Right lobe of liver (tissue), 6 donors: ENCODE measurements around the gene CHCHD5. TPM values are rescaled to one million over a fixed set of nuclear protein-coding genes. Genes with fewer than 3 reads are reported as not detected.
"Not testable (repeated sequence)": the region's sequence is repeated elsewhere in the genome, so short reads cannot be mapped to it uniquely, and the experiment has no call there.

Source experiments
- ATAC-seq, 4 donors: fragments of 200-7000 bp; cut with Tn5 transposase; one replicate each; pipeline ENCODE4 v1.9.1; 2020; ENCODE audit warnings: mild to moderate bottlenecking in 4 of 4, moderate library complexity in 4 of 4
- DNase-seq, 3 donors: peaks; one replicate each; pipeline ENCODE4 v3.0.0-alpha.2; 2020
- H3K27ac ChIP-seq, 3 donors: fragments of 200-600 bp; one replicate each; pipeline ENCODE4 v1.8.0; 2022
- H3K27me3 ChIP-seq, 2 donors: fragments of 200-600 bp; one replicate each; pipeline ENCODE4 v1.8.0; 2022
- H3K36me3 ChIP-seq, 4 donors: fragments of 200-600 bp; sonication (generic) in 1 of 4; one replicate each; pipeline versions ENCODE4 v1.5.1 to v1.8.0; 2017 to 2022; ENCODE audit warnings: control low read depth in 1 of 4
- H3K4me1 ChIP-seq, 4 donors: fragments of 200-600 bp; sonication (generic) in 1 of 4; one replicate each; pipeline versions ENCODE4 v1.5.1 to v1.8.0; 2017 to 2022; ENCODE audit warnings: control low read depth in 1 of 4
- H3K4me3 ChIP-seq, 3 donors: fragments of 200-600 bp; one replicate each; pipeline ENCODE4 v1.8.0; 2022
- H3K9me3 ChIP-seq, 4 donors: fragments of 200-600 bp; sonication (generic) in 1 of 4; one replicate each; pipeline versions ENCODE4 v1.5.1 to v1.8.0; 2017 to 2022; ENCODE audit warnings: control low read depth in 1 of 4
- CTCF ChIP-seq, 4 donors: fragments of 200-600 bp in 3 of 4; fragments of 450-650 bp in 1 of 4; IDR thresholded peaks; one replicate each; pipeline versions ENCODE4 v1.5.1 to v1.8.0; 2016 to 2022; ENCODE audit warnings: antibody characterized with exemption in 4 of 4, mild to moderate bottlenecking in 2 of 4
- POLR2A ChIP-seq: fragments of 450-650 bp; IDR thresholded peaks from one replicate; pipeline ENCODE4 v1.6.1; 2017; ENCODE audit warnings: antibody characterized with exemption, mild to moderate bottlenecking
- WGBS: methylation state at CpG from one replicate; pipeline ENCODE4 v1.1.6; 2018; ENCODE audit warnings: low coverage, low lambda C conversion rate; ENCODE audit not compliant: insufficient coverage; ENCODE audit errors: missing lambda C conversion rate; 5-methylcytosine and 5-hydroxymethylcytosine counted together
- intact Hi-C, 2 donors: fragments of 100-400 bp; cut with DNase I; formaldehyde crosslinking; loops; one replicate each; pipeline versions ENCODE4 v1.11.2 to v1.14.1; 2022
- total RNA-seq, 6 experiments: library from RNA; depleted of rRNA in 2 of 6; stranded (reverse); fragments of >200 nt in 2 of 6; fragmentation: NEBNext Ultra II Directional in 3 of 6; extraction: Animal tissue kit (Norgen Biotek cat#: 25700) in 3 of 6; gene quantifications; one replicate each; pipeline versions ENCODE4 v1.1.0 to v1.2.4, GENCODE V29; 2016 to 2023
- donor health status: DM: no; HTN: yes; CAD: no.
- donor health status: DM: no; HTN: no; CAD: no.
- donor health status: DM: no; HTN: no; CAD: no.
- donor health status: DM: no; HTN: yes; CAD: no.
- donor health status: DM: no; HTN: yes; CAD: no.

CHCHD5 gene
- total RNA-seq, 6 experiments from 2014 or later, result 15.1 to 29.5 (median 18.7) TPM

- intact Hi-C loops, result no loop called here
- WGBS, result 31% methylated on average over 3 of the region's 4 CpGs
- ATAC-seq (peak; percentile 96 to 99 (median 98)), DNase-seq (peak; percentile 60 to 78 (median 63))
- H3K27ac ChIP-seq, result peak overlapping the region in 2 of 3 donors; percentile 26 to 52
- no peaks in the 10 kb centered on the region for H3K27me3 ChIP-seq
- H3K9me3 ChIP-seq, result no peaks in the 10 kb centered on the region
- H3K36me3 ChIP-seq, result no peaks in the 10 kb centered on the region
- no peak overlapping the region for H3K4me3 ChIP-seq
- TF ChIP-seq POLR2A, result no peak
- no peak for TF ChIP-seq CTCF (IDR thresholded peaks at IDR 0.05)
- peaks cover 0 to 23% (median 4%) of the 10 kb centered on the region in 4 donors for H3K4me1 ChIP-seq
These were observed 22.1 kb downstream of the CHCHD5 start for GRCh38 chr2:112606547-112606946.

- WGBS, result 67% methylated on average over 6 of the region's 8 CpGs
- Histone ChIP-seq H3K4me3 (no peak overlapping the region), H3K4me1 (peaks cover 0 to 20% (median 3%) of the 10 kb centered on the region in 4 donors), H3K27me3 (no peaks in the 10 kb centered on the region), H3K36me3 (no peaks in the 10 kb centered on the region), H3K9me3 (no peaks in the 10 kb centered on the region), H3K27ac (no peak overlapping the region)
- peak in 1 of 3 donors; percentile 61 for DNase-seq
- ATAC-seq, result peak in 2 of 4 donors; percentile 30 to 45
- intact Hi-C loops, result no loop called here
- no peak for TF ChIP-seq POLR2A
- no peak for TF ChIP-seq CTCF (IDR thresholded peaks at IDR 0.05)
These were observed 23.4 kb downstream of the CHCHD5 start for GRCh38 chr2:112607680-112608438.

- H3K4me1 ChIP-seq, result peaks cover 0 to 14% (median 0%) of the 10 kb centered on the region in 4 donors
- intact Hi-C loops, DNase-seq, H3K36me3 ChIP-seq, H3K4me3 ChIP-seq, H3K27ac ChIP-seq, ATAC-seq, H3K27me3 ChIP-seq, H3K9me3 ChIP-seq: not testable (repeated sequence)
- WGBS, result 88% methylated on average over 4 of the region's 4 CpGs
These were observed 24.9 kb downstream of the CHCHD5 start for GRCh38 chr2:112609320-112609719.

GRCh38 chr2:112612283-112612682 is 27.9 kb downstream of the CHCHD5 start:
- ATAC-seq, H3K4me3 ChIP-seq, H3K36me3 ChIP-seq, H3K27ac ChIP-seq, H3K27me3 ChIP-seq, H3K9me3 ChIP-seq, intact Hi-C loops, DNase-seq: not testable (repeated sequence)
- WGBS, result 78% methylated on average over 1 of the region's 1 CpG
- H3K4me1 ChIP-seq, result peaks cover 0 to 11% (median 0%) of the 10 kb centered on the region in 4 donors

- intact Hi-C loops, result no loop called here
- Histone ChIP-seq H3K27ac (no peak overlapping the region), H3K4me1 (peaks cover 0 to 8% (median 0%) of the 10 kb centered on the region in 4 donors), H3K4me3 (no peak overlapping the region), H3K9me3 (no peaks in the 10 kb centered on the region), H3K36me3 (no peaks in the 10 kb centered on the region), H3K27me3 (no peaks in the 10 kb centered on the region)
- no peak for ATAC-seq
- TF ChIP-seq POLR2A, result no peak
- no peak for TF ChIP-seq CTCF (IDR thresholded peaks at IDR 0.05)
- WGBS, result 65% methylated on average over 4 of the region's 13 CpGs
- no peak for DNase-seq
These were observed 29.9 kb downstream of the CHCHD5 start for GRCh38 chr2:112614201-112614840.
